CD4-positive, alpha-beta T cell treated with Interleukin-6 at 100 ng/mL for 8 hours (primary cell): Measurements from ENCODE around the gene ANKRD66.

Experiments
- DNase-seq: peaks from one replicate; pipeline ENCODE4 v3.0.0-alpha.2; 2020; ENCODE audit warnings: mixed read lengths, low spot score

Gene ANKRD66

DNA sequence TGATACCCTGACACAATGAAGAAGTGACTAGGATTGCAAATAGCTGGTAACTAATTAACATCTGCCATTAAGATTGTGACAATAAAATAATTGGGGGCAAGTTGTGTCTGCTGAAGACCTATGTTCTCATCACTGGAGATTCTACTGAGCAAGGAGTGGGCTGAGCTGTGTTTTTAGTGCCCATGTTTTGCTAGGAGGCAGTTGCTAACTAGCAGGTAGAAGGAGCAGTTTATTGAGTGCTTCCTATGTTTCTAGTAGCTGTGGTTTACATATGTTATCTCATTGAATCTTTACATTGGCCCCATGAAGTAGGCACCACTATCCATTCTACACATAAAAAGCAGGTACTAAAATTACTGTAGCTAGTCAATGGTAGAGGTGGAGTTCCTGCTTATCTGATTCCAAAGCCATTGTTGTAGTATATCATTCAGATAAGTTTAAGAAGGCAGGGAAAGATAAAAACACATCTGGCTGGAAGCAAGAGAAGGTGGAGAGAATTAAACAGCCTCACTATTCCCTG lies 43.7 kb downstream of the ANKRD66 start:
- no peak for DNase-seq

DNA sequence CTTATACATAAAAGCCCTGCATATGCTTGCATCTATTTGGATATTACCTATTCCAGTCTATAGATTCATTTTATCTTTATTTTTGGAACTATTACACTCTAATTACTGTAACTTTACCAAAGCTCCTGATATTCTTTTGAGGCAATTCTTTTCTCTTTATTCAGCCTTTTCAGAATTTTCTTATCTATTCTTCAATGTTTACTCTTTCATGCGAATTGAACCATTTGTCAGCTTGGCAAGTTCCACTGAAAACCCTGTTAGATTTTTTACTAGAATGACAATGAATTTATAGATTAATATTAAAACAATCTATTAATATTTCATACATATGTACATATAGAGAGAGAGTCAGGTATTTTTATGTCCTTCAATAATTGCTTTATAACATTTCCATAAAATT lies 45.9 kb downstream of the ANKRD66 start:
- no peak for DNase-seq

DNA sequence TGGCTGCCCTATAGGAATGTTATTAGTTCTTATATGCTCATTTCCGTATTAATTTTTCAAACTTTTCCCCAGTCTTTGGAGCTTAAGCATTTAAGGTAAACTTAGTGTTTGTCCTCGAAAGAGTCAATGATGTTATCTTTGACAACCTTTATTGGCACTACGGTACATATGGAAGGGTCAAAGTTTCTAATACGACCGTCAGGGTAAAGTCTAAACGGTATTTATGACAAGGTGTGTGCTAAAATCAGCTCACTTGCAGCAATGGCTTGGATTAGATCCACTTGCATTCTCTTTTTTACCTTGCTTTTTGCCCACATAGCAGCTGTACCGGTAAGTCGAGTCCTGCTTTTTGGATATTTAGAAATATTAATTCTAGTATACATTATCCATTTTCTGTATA lies 46.4 kb downstream of the ANKRD66 start, which contains the start of gene MEP1A:
Gene MEP1A (plus strand): TSS at position 252 of the 400 bp plus-strand sequence. CDS start 10 bp downstream, at position 262.
- no peak for DNase-seq

DNA sequence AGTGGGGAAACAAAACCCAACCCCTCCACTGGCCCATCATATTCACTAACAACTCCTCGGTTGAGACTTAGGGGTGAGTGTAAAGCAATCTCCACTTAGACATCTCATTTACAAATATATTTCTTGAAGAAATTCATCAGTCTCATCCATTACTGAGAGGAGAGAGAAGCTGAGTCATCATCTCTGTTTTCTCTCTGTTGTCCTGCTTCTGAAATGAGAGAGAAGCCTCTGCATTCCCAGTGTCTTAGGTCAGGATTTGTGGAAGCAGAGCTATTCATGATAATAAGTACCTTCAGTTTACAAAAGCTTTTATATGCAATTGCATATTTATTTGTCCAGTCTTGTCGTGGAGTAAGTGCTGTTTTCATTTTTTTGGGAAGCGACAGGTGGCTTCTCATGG lies 47.3 kb downstream of the ANKRD66 start:
- no peak for DNase-seq

DNA sequence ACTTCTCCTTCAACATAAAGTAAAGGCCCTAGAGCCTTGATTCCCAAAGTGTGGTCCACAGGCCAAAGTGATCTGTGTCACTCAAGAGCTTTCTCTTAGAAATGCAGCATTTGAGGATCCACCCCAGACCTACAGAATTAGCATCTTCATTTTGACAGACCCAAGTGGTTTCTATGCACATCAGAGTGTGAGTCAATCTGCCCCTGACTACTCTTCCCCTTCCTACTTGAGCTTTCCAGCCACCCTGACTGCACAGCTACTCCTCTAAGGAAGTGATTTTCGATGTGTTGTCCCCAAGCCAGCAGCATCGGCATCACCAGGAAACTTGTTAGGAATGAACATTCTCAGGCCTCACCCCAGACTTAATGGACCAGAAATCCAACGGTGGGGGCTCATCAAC lies 49.1 kb downstream of the ANKRD66 start:
- no peak for DNase-seq

DNA sequence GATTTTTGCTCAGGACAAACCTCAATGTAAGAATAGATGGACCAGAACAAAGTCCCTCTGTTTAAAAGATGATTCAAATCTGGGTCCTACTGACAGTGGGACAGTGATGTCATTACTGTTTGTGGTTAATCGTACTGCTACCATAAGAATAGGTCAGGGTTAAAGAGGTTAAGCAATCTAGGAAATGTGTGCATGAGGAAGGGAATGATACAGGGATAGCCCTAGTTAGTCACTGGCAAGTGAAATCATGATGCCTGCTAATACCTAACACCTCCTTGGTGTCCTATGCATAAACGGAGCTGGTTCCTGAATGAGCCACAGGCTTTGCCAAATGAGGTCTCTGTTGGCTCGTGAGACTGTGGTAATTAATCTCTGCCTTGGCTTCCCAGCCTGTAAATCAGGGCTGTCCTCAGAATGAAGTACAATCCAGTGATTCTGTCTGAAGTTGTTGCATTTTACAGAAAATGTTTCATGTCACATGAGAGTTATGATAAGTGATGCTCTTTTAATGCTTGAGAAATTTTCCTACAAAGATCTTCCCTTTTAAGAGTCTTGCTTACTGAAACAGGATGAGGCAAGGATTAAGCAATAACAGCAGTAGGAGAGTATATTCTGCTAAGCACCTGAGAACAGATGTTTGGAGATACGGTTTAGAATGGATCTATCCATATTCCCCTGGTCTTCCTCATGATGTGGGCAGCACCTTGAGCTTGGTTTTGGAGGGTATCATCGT lies 50.3 kb downstream of the ANKRD66 start:
- DNase-seq, result no peak

DNA sequence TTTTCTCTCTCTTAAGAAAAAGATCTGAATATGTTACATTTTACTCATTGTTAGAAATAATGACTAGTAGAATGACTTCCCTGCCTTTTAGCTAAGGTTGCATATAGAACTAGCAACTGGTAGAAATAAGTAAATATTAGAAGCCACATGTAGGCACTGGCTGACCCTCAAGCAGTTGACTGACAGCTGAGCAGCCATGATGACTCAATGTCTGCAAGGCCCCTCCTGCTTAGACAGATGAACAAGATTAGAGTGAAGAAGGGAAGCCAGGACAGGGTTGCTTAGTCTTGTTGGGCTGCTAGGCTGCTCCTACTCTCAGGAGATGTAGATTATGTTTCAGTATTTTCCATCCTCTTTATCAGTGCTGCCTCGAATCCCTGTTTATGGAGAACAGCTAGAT lies 52.9 kb downstream of the ANKRD66 start:
- DNase-seq, result no peak

DNA sequence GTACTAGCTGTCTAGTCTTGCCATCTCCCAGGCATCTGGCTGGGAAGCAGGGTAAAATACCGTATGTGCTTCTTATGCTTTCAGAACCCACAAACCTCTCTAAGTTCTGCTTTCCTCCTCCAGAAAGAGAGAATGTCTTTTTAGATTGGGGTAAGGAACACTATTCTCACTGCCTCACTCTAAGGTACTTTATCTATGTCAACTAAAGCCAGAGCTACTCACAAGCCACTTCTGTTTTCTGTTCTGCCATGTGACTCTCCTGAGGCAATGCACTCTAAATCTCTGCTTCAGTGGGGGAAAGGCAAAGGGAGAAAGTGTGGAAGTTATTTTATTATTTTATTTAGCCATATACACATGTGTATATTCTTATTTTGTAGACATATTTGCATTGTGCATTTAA lies 62.1 kb downstream of the ANKRD66 start:
- no peak for DNase-seq
